Fibroblast of lung (primary cell): Measurements from ENCODE around the gene POTEF. TPM values are rescaled to one million over a fixed set of nuclear protein-coding genes. Genes with fewer than 3 reads are reported as not detected.
"Not testable (repeated sequence)": the region's sequence is repeated elsewhere in the genome, so short reads cannot be mapped to it uniquely, and the experiment has no call there.

Source experiments
- DNase-seq, 2 donors: peaks; one replicate each; pipeline versions ENCODE4 v3.0.0 to v3.0.0-alpha.2; 2010; ENCODE audit warnings: low read depth in 2 of 2
- H2AFZ ChIP-seq: 2 replicates; pipeline ENCODE4 v1.5.1; 2012; ENCODE audit warnings: low read length, control low read depth, inconsistent platforms
- H3K27ac ChIP-seq: 2 replicates; pipeline ENCODE4 v1.5.1; 2011; ENCODE audit warnings: low read length, control low read depth; ENCODE audit not compliant: insufficient read depth
- H3K27me3 ChIP-seq: 2 replicates; pipeline ENCODE4 v1.5.1; 2011; ENCODE audit warnings: mild to moderate bottlenecking, low read length; ENCODE audit not compliant: control insufficient read depth, insufficient read depth
- H3K36me3 ChIP-seq: 2 replicates; pipeline ENCODE4 v1.5.1; 2011; ENCODE audit warnings: low read length; ENCODE audit not compliant: control insufficient read depth, insufficient read depth
- H3K4me1 ChIP-seq: 2 replicates; pipeline ENCODE4 v1.5.1; 2011; ENCODE audit warnings: low read length; ENCODE audit not compliant: control insufficient read depth, insufficient read depth; ENCODE audit errors: extremely low read depth
- H3K4me2 ChIP-seq: 2 replicates; pipeline ENCODE4 v1.5.1; 2011; ENCODE audit warnings: low read length, control low read depth; ENCODE audit not compliant: insufficient read depth; ENCODE audit errors: extremely low read depth
- H3K4me3 ChIP-seq, 4 experiments: fragments of 200-600 bp in 1 of 4; sonication (generic) in 1 of 4; replicated peaks in 1 of 4; 2 replicates each; pipeline ENCODE4 v1.5.1; 2011 to 2016; ENCODE audit warnings: low read length in 4 of 4, low read depth in 3 of 4, mild to moderate bottlenecking in 3 of 4, control low read depth in 2 of 4, inconsistent platforms in 1 of 4, mixed read lengths in 1 of 4; ENCODE audit not compliant: insufficient read depth in 1 of 4; ENCODE audit errors: control extremely low read depth in 1 of 4
- H3K79me2 ChIP-seq: 2 replicates; pipeline ENCODE4 v1.5.1; 2012; ENCODE audit warnings: mild to moderate bottlenecking, low read length, inconsistent platforms; ENCODE audit not compliant: control insufficient read depth, insufficient read depth
- H3K9ac ChIP-seq: 2 replicates; pipeline ENCODE4 v1.5.1; 2011; ENCODE audit warnings: mild to moderate bottlenecking, low read length, control low read depth; ENCODE audit not compliant: insufficient read depth
- H3K9me3 ChIP-seq: 2 replicates; pipeline ENCODE4 v1.5.1; 2012; ENCODE audit warnings: low read depth, low read length; ENCODE audit not compliant: control insufficient read depth, insufficient read depth
- H4K20me1 ChIP-seq: 2 replicates; pipeline ENCODE4 v1.5.1; 2011; ENCODE audit warnings: low read length; ENCODE audit not compliant: control insufficient read depth, insufficient read depth; ENCODE audit errors: extremely low read depth
- CTCF ChIP-seq, 2 donors: IDR thresholded peaks in 1 of 2; conservative IDR thresholded peaks in 1 of 2; 1 replicate in 1 of 2; 2 replicates in 1 of 2; pipeline ENCODE4 v1.5.1; 2011 to 2012; ENCODE audit warnings: low read length in 2 of 2, control low read depth in 1 of 2, inconsistent platforms in 1 of 2, low read depth in 1 of 2, mild to moderate bottlenecking in 1 of 2
- EZH2 ChIP-seq: IDR thresholded peaks from 2 replicates; pipeline ENCODE4 v1.5.1; 2012; ENCODE audit warnings: low read length, control low read depth, mild to moderate bottlenecking; ENCODE audit errors: missing control alignments
- polyA plus RNA-seq, 2 donors: library from polyadenylated mRNA; depleted of rRNA in 1 of 2; stranded (reverse) in 1 of 2; unstranded in 1 of 2; fragments of >200 nt; gene quantifications; 2 replicates each; pipeline ENCODE4 v1.2.1, GENCODE V29; 2011 to 2012; ENCODE audit warnings: missing spikeins in 1 of 2
- total RNA-seq: library from RNA; depleted of rRNA; stranded (reverse); fragments of >200 nt; gene quantifications from 2 replicates; pipeline ENCODE4 v1.2.1, GENCODE V29; 2014

The POTEF gene
- total and polyA plus RNA-seq, 2 donors (not counting 1 experiment from before 2014, with no cell fraction given) = not detected

GRCh38 chr2:130153721-130154422, 24.9 kb upstream of the POTEF start:
- H3K27ac ChIP-seq, H3K36me3 ChIP-seq, H3K27me3 ChIP-seq, DNase-seq, H3K4me2 ChIP-seq, H4K20me1 ChIP-seq, H3K4me1 ChIP-seq, H3K79me2 ChIP-seq, H3K9ac ChIP-seq, H3K9me3 ChIP-seq, H3K4me3 ChIP-seq, H2AFZ ChIP-seq: not testable (repeated sequence)

DNA sequence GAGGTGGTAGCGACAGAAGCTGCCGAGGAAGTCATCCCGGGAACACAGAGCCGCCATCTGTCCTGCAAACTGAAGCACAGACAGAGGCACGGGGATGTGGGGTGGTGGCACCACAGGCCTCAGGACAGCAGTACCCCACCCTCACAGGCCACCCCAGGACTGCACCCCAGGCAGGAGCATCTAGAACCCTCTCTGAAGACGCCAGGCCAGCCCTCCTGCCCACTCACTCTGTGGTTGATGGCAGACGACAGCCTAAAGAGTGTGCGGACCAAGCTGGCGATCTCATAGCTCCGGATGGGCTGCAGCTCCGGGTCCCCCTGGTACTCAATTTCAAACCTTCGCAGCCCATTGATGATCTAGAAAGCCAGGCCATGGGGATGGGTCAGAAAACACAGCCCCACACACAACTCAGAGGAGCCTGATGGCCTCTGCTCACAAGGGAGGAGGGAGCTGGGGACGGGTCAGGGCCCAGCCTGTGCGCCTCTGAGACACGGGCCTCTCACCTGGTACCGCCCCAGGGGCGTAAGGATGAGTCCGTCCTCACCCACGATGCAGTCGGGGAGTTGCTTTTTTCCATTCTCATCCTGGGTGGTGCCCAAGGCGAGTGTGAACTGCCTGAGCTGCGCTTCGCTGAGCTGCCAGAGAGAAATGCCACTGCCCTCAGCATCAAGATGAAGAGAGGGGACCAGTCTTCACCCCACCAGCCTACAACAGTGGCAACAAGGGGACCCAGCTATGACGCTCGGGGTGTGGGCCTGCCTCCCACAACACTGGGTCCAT, 24.0 kb upstream of the POTEF start:
- Histone ChIP-seq H3K4me2 (no peak overlapping the region), H2AFZ (no peak overlapping the region), H3K4me1 (no peaks in the 10 kb centered on the region), H3K79me2 (no peaks in the 10 kb centered on the region), H3K4me3 (no peak overlapping the region), H3K36me3 (peaks cover 7% of the 10 kb centered on the region), H3K9ac (no peak overlapping the region), H3K9me3 (no peaks in the 10 kb centered on the region), H4K20me1 (no peaks in the 10 kb centered on the region), H3K27ac (no peak overlapping the region), H3K27me3 (no peaks in the 10 kb centered on the region)
- no peak for TF ChIP-seq CTCF (conservative IDR thresholded peaks at IDR 0.05 in 1 of 2, IDR thresholded peaks at IDR 0.05 in 1 of 2; ENCODE audit: low read depth in 1 of 2, low read length in 2 of 2)
- no peak for TF ChIP-seq EZH2
- DNase-seq = no peak

DNA sequence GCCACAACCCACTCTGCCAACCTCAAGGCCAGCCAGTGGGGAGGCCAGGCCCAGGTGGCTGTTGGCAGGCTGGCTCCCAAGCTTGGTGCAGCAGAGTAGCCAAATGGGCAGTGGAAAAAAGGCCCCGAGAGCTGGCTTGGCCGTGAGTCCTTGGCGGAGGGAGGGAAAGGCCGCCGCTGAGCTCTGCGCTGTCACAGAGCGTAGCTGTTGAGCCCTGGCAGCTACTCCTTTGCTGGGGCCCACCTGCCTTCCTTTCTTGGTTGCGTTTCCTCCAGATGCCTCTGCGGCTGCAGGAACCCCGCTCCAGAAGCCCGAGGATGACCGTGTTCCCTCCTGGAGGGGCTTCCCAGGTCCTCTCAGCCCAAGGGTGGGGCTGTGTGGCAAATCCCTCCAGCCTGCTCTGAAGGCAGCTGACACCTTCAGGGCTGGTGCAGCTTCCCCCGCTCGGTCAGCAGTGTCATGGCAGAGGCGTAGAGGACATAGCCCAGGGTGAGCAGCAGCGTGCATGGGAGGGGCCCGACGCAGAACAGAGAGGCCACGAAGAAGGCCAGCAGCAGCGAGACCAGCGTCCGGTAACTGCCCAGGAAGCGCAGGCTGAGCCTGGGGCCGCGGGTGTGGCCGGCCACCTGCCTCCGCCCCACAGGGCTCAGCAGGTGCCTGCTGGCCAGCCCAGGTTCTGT, 23.3 kb upstream of the POTEF start:
- H3K4me1 ChIP-seq, H3K36me3 ChIP-seq, H3K4me3 ChIP-seq, H2AFZ ChIP-seq, H3K9ac ChIP-seq, H3K9me3 ChIP-seq, H3K27ac ChIP-seq, H3K79me2 ChIP-seq, DNase-seq, H3K27me3 ChIP-seq, H3K4me2 ChIP-seq, H4K20me1 ChIP-seq: not testable (repeated sequence)

DNA sequence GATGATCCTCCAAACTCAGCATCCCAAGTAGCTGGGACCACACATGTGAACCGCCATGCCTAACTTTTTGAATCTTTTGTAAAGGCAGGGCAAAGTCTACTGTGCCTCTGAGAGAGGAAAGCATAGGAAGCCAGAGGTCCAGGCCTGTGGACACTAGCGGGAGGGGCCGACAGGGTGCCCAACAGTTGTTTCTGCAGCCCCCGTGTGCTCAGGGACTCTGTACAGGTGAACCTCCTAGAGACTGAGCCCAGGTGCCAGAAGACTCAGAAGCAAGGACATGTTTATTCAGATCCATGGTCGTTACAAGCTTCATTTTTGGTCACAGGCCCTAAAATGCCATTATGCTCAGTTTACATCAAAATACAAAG, 22.1 kb upstream of the POTEF start:
- H3K4me1 ChIP-seq, H3K9ac ChIP-seq, H3K79me2 ChIP-seq, H3K36me3 ChIP-seq, H2AFZ ChIP-seq, DNase-seq, H3K27me3 ChIP-seq, H3K27ac ChIP-seq, H4K20me1 ChIP-seq, H3K9me3 ChIP-seq, H3K4me2 ChIP-seq, H3K4me3 ChIP-seq: not testable (repeated sequence)
